Caco-2 (cell line): ENCODE measurements around the gene ADAMTS15. TPM values are rescaled to one million over a fixed set of nuclear protein-coding genes. Genes with fewer than 3 reads are reported as not detected.

Source experiments
- BruUV-seq: library from RNA; stranded (reverse); fragments of 400-500 nt; replicated peaks from 2 replicates; lab custom pipeline; 2021; lab: Mats Ljungman, UMichigan
- CTCF ChIA-PET: fragments of 300-600 bp; sonication (Branson Sonifier 250); formaldehyde crosslinking; loops from one replicate; lab custom pipeline; 2022; ENCODE audit warnings: antibody characterized with exemption; lab: Charles Lee
- POLR2A ChIA-PET: fragments of 300-600 bp; sonication (Branson Sonifier 250); formaldehyde crosslinking; loops from one replicate; lab custom pipeline; 2022; ENCODE audit warnings: antibody characterized with exemption; lab: Charles Lee
- DNase-seq, 2 experiments: peaks; one replicate each; pipeline versions ENCODE4 v3.0.0 to v3.0.0-alpha.2; 2020 to 2022
- H3K27me3 ChIP-seq: replicated peaks from 2 replicates; pipeline ENCODE4 v1.6.0; 2011; ENCODE audit warnings: low read length; ENCODE audit not compliant: control insufficient read depth, insufficient read depth
- H3K36me3 ChIP-seq: 2 replicates; pipeline ENCODE4 v1.5.1; 2011; ENCODE audit warnings: low read length; ENCODE audit not compliant: control insufficient read depth, insufficient read depth
- H3K4me1 ChIP-seq: fragments of 250-450 bp; sonication (Bioruptor Pico); 2 replicates; pipeline ENCODE4 v1.5.1; 2020; ENCODE audit warnings: mild to moderate bottlenecking
- H3K4me3 ChIP-seq: 2 replicates; pipeline ENCODE4 v1.5.1; 2011; ENCODE audit warnings: low read depth, mild to moderate bottlenecking, control low read depth, low read length
- H3K9me3 ChIP-seq: fragments of 250-450 bp; sonication (Bioruptor Pico); 2 replicates; pipeline ENCODE4 v1.5.1; 2020; ENCODE audit warnings: mild to moderate bottlenecking, moderate library complexity
- H3K27ac Mint-ChIP-seq: one replicate; pipeline ENCODE4 v1.8.0; 2022; ENCODE audit warnings: mixed read lengths; ENCODE audit not compliant: unreplicated experiment
- H3K27me3 Mint-ChIP-seq: one replicate; pipeline ENCODE4 v1.8.0; 2022; ENCODE audit warnings: mixed read lengths; ENCODE audit not compliant: insufficient read depth, unreplicated experiment
- H3K36me3 Mint-ChIP-seq: one replicate; pipeline ENCODE4 v1.8.0; 2022; ENCODE audit warnings: mild to moderate bottlenecking, mixed read lengths; ENCODE audit not compliant: insufficient read depth, unreplicated experiment
- H3K4me1 Mint-ChIP-seq: one replicate; pipeline ENCODE4 v1.8.0; 2022; ENCODE audit warnings: low read depth, mixed read lengths; ENCODE audit not compliant: unreplicated experiment
- H3K4me3 Mint-ChIP-seq: one replicate; pipeline ENCODE4 v1.8.0; 2022; ENCODE audit warnings: mild to moderate bottlenecking, moderate library complexity, mixed read lengths; ENCODE audit not compliant: unreplicated experiment
- H3K9me3 Mint-ChIP-seq: one replicate; pipeline ENCODE4 v1.8.0; 2022; ENCODE audit warnings: mixed read lengths; ENCODE audit not compliant: unreplicated experiment
- CTCF ChIP-seq, 2 experiments: fragments of 200-600 bp in 1 of 2; IDR thresholded peaks; 1 replicate in 1 of 2; 2 replicates in 1 of 2; pipeline versions ENCODE4 v1.5.1 to v1.8.0; 2011 to 2022; ENCODE audit warnings: antibody characterized with exemption in 1 of 2, control low read depth in 1 of 2, inconsistent platforms in 1 of 2, low read depth in 1 of 2, low read length in 1 of 2, mild to moderate bottlenecking in 1 of 2, moderate library complexity in 1 of 2; ENCODE audit not compliant: insufficient read depth in 1 of 2, severe bottlenecking in 1 of 2, unreplicated experiment in 1 of 2
- intact Hi-C: fragments of 100-400 bp; cut with micrococcal nuclease; formaldehyde crosslinking; loops from one replicate; pipeline ENCODE4 v1.10.0; 2022; ENCODE audit not compliant: unreplicated experiment
- total RNA-seq: library from RNA; stranded (reverse); gene quantifications from 2 replicates; pipeline ENCODE4 v1.2.3, GENCODE V29; 2022

ADAMTS15 gene
- total RNA-seq, 1 experiment from 2014 or later = 0.20 TPM

DNA sequence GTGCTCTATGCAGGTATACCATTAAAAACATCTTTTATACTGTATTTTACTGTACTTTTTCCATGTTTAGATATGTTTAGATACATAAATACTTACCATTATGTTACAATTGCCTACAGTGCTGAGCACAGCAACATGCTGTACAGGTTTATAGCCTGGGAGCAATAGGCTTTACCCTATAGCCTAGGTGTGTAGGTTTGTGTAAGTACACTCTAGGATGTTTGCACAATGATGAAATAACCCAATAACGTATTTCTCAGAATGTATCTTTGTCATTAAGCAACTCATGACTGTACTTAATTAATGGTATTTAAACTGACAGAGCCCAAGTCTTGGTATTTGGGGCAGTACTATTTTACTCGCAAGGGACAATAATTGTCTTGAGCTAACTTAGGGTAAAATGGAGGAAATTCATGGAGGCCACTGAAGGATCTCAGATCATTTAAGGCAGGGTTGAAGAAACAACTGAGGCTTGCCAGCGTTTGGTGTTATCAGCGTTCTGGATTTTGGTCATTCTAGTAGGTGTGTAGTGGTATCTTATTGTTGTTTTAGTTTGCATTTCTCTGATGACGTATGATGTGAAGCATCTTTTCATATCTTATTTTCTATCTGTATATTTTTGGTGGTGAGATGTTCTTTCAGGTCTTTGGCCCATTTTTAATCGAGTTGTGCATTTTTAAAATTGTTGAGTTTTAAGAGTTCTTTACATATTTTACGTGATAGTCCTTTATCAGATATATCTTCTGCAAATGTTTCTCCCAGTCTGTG is 42.4 kb downstream of the ADAMTS15 start:
- Histone ChIP-seq H3K27me3 (no peaks in the 10 kb centered on the region), H3K9me3 (no peaks in the 10 kb centered on the region), H3K36me3 (no peaks in the 10 kb centered on the region), H3K4me1 (peaks cover 7% of the 10 kb centered on the region; the same call in 1 of the 2 replicates), H3K4me3 (no peak overlapping the region)
- Mint-ChIP-seq H3K27ac (no peak overlapping the region), H3K4me3 (no peak overlapping the region), H3K36me3 (no peaks in the 10 kb centered on the region), H3K4me1 (peaks cover 11% of the 10 kb centered on the region), H3K27me3 (peaks cover 20% of the 10 kb centered on the region), H3K9me3 (no peaks in the 10 kb centered on the region)
- ChIA-PET CTCF (interaction anchor here (0.6 kb wide), 1 partner anchor 19 kb away, joined by 3 read pairs; no protein-coding TSS in a partner anchor), POLR2A (no interaction called here)
- TF ChIP-seq CTCF (IDR thresholded peaks at IDR 0.05; ENCODE audit: insufficient read depth in 1 of 2, low read depth in 1 of 2, low read length in 1 of 2, severe bottlenecking in 1 of 2, unreplicated experiment in 1 of 2) = no peak
- BruUV-seq = no TSS peak
- DNase-seq = no peak
- intact Hi-C loops = no loop called here

DNA sequence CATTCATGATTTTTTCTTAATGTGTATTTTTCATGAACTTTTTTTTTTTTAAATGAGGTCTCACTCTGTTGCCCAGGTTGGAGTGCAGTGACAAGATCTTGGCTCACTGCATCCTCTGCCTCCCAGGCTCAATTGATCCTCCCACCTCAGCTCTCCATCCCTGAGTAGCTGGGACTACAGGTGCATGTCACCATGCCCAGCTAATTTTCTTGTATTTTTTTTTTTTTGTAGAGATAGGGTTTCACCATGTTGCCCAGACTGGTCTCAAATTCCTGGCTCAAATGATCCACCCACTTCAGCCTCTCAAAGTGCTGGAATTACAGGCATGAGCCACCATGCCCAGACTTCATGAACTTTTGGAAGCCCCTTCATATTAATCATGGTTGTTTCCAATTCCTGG is 49.7 kb downstream of the ADAMTS15 start:
- ChIA-PET CTCF (no interaction called here), POLR2A (no interaction called here)
- Mint-ChIP-seq H3K27me3 (peaks cover 8% of the 10 kb centered on the region), H3K36me3 (no peaks in the 10 kb centered on the region), H3K4me1 (no peaks in the 10 kb centered on the region), H3K4me3 (no peak overlapping the region), H3K27ac (no peak overlapping the region), H3K9me3 (peaks cover 5% of the 10 kb centered on the region)
- H3K36me3 ChIP-seq = no peaks in the 10 kb centered on the region
- H3K4me1 ChIP-seq = no peaks in the 10 kb centered on the region
- H3K27me3 ChIP-seq = no peaks in the 10 kb centered on the region; the same call in 1 of the 2 replicates
- no TSS peak for BruUV-seq
- TF ChIP-seq CTCF (IDR thresholded peaks at IDR 0.05; ENCODE audit: insufficient read depth in 1 of 2, low read depth in 1 of 2, low read length in 1 of 2, severe bottlenecking in 1 of 2, unreplicated experiment in 1 of 2) = no peak
- H3K4me3 ChIP-seq = no peak overlapping the region
- no peaks in the 10 kb centered on the region for H3K9me3 ChIP-seq
- DNase-seq = no peak
- intact Hi-C loops = no loop called here

- Histone ChIP-seq H3K4me1 (no peaks in the 10 kb centered on the region), H3K4me3 (no peak overlapping the region), H3K36me3 (no peaks in the 10 kb centered on the region), H3K27me3 (no peaks in the 10 kb centered on the region; the same call in 1 of the 2 replicates), H3K9me3 (peaks cover 7% of the 10 kb centered on the region)
- ChIA-PET CTCF (interaction anchor here (0.6 kb wide), 1 partner anchor 69 kb away, joined by 4 read pairs; no protein-coding TSS in a partner anchor), POLR2A (no interaction called here)
- no peak for TF ChIP-seq CTCF (IDR thresholded peaks at IDR 0.05; ENCODE audit: insufficient read depth in 1 of 2, low read depth in 1 of 2, low read length in 1 of 2, severe bottlenecking in 1 of 2, unreplicated experiment in 1 of 2)
- DNase-seq = no peak
- intact Hi-C loops = no loop called here
- H3K4me1 Mint-ChIP-seq = no peaks in the 10 kb centered on the region
- no TSS peak for BruUV-seq
- no peak overlapping the region for H3K27ac Mint-ChIP-seq
- no peaks in the 10 kb centered on the region for H3K36me3 Mint-ChIP-seq
- H3K4me3 Mint-ChIP-seq = no peak overlapping the region
- H3K9me3 Mint-ChIP-seq = peaks cover 22% of the 10 kb centered on the region
- H3K27me3 Mint-ChIP-seq = peaks cover 16% of the 10 kb centered on the region
Measured at GRCh38 chr11:130499828-130500227, 51.4 kb downstream of the ADAMTS15 start.
